OCI-LY3 (cell line): ENCODE measurements around the gene CD40.

Experiments
- H2AFZ ChIP-seq: fragments of 200-600, 300-600 bp; shearing (Covaris generic); 2 replicates; pipeline ENCODE4 v1.6.0; 2014; ENCODE audit warnings: antibody characterized with exemption, low read depth, low read length
- H3K27ac ChIP-seq: fragments of 200-600, 300-600 bp; sonication (generic); 2 replicates; pipeline ENCODE4 v1.5.1; 2014; ENCODE audit warnings: mild to moderate bottlenecking, low read length, moderate library complexity, mixed read lengths
- H3K27me3 ChIP-seq: fragments of 200-600, 300-600 bp; sonication (generic); 2 replicates; pipeline ENCODE4 v1.6.1; 2014; ENCODE audit warnings: low read depth, low read length, mixed read lengths
- H3K36me3 ChIP-seq: fragments of 200-600, 300-600 bp; sonication (generic); replicated peaks from 2 replicates; pipeline ENCODE3; 2014; ENCODE audit warnings: low read depth, low read length, mixed read lengths
- H3K4me1 ChIP-seq: fragments of 300-600, 200-600 bp; sonication (generic); 2 replicates; pipeline ENCODE4 v1.6.1; 2014; ENCODE audit warnings: low read length, mixed read lengths
- H3K4me2 ChIP-seq: fragments of 200-600, 300-600 bp; sonication (generic); 2 replicates; pipeline ENCODE4 v1.6.1; 2014; ENCODE audit warnings: low read length, mixed read lengths
- H3K4me3 ChIP-seq: fragments of 300-600, 200-600 bp; sonication (generic); 2 replicates; pipeline ENCODE4 v1.5.1; 2014; ENCODE audit warnings: antibody characterized with exemption, mild to moderate bottlenecking, low read length, moderate library complexity
- H3K79me2 ChIP-seq: fragments of 300-600, 200-600 bp; shearing (Covaris generic); 2 replicates; pipeline ENCODE4 v1.6.1; 2014; ENCODE audit warnings: mild to moderate bottlenecking, low read length, mixed read lengths
- H3K9ac ChIP-seq: fragments of 300-600, 200-600 bp; shearing (Covaris generic); 2 replicates; pipeline ENCODE4 v1.6.0; 2014; ENCODE audit warnings: mild to moderate bottlenecking, low read length, moderate library complexity
- H3K9me3 ChIP-seq: fragments of 200-600, 300-600 bp; shearing (Covaris generic); 2 replicates; pipeline ENCODE4 v1.6.1; 2014; ENCODE audit warnings: low read length, mixed read lengths; ENCODE audit not compliant: insufficient read depth
- H4K20me1 ChIP-seq: fragments of 200-600, 300-600 bp; sonication (generic); 2 replicates; pipeline ENCODE4 v1.6.1; 2016; ENCODE audit warnings: low read length, mixed read lengths; ENCODE audit not compliant: insufficient read depth
- EZH2phosphoT487 ChIP-seq: fragments of 200-600 bp; shearing (Covaris generic); IDR thresholded peaks from 2 replicates; pipeline ENCODE4 v1.6.1; 2018; ENCODE audit warnings: antibody characterized with exemption, mixed run types, low read depth
- TF ChIP-seq, protein P1 (sequence below): fragments of 200-600, 300-600 bp; sonication (generic); IDR thresholded peaks from 2 replicates; pipeline ENCODE4 v1.5.1; 2014; ENCODE audit warnings: antibody characterized with exemption, low read length, low read depth

The CD40 gene

DNA sequence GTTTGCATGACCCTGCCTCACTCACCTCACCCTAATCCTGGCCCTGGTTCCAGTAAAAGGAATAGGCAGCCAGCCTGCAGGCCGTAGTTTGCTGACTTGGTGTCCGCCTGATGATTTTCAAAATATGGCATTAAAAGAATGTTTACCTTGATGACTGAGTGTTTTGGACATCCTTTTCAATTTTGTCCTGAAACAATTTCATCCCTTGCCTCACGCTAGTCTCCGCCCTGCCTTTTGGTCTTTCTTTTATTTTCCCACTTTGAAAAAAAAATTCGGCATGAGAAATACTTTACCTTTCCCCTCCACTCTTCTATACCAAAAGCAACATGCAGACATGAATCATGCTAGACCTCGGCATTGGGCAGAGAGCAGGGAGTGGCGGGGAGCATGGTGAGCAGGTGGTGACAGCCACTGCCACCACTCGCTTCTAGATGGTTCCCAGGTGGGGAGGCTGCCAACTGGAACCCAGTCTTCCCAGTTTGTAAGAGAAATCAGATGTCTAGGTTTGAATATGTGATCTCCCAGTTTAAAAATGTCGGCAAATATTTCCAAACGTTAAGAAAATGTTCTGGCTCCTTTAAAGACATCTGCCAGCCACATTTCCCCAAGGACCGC, 9.4 kb downstream of the CD40 start:
- TF ChIP-seq, protein P1, sequence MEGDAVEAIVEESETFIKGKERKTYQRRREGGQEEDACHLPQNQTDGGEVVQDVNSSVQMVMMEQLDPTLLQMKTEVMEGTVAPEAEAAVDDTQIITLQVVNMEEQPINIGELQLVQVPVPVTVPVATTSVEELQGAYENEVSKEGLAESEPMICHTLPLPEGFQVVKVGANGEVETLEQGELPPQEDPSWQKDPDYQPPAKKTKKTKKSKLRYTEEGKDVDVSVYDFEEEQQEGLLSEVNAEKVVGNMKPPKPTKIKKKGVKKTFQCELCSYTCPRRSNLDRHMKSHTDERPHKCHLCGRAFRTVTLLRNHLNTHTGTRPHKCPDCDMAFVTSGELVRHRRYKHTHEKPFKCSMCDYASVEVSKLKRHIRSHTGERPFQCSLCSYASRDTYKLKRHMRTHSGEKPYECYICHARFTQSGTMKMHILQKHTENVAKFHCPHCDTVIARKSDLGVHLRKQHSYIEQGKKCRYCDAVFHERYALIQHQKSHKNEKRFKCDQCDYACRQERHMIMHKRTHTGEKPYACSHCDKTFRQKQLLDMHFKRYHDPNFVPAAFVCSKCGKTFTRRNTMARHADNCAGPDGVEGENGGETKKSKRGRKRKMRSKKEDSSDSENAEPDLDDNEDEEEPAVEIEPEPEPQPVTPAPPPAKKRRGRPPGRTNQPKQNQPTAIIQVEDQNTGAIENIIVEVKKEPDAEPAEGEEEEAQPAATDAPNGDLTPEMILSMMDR, result no peak
- no peak for TF ChIP-seq EZH2phosphoT487
- Histone ChIP-seq H3K4me2 (no peak overlapping the region), H2AFZ (no peak overlapping the region), H3K4me3 (no peak overlapping the region), H3K9ac (no peak overlapping the region), H3K27ac (peak overlapping the region; percentile 59; the same call in 1 of the 2 replicates), H3K27me3 (no peaks in the 10 kb centered on the region), H3K36me3 (peaks cover 61% of the 10 kb centered on the region), H3K4me1 (peaks cover 77% of the 10 kb centered on the region), H4K20me1 (peaks cover 85% of the 10 kb centered on the region), H3K9me3 (no peaks in the 10 kb centered on the region), H3K79me2 (peaks cover 37% of the 10 kb centered on the region)

DNA sequence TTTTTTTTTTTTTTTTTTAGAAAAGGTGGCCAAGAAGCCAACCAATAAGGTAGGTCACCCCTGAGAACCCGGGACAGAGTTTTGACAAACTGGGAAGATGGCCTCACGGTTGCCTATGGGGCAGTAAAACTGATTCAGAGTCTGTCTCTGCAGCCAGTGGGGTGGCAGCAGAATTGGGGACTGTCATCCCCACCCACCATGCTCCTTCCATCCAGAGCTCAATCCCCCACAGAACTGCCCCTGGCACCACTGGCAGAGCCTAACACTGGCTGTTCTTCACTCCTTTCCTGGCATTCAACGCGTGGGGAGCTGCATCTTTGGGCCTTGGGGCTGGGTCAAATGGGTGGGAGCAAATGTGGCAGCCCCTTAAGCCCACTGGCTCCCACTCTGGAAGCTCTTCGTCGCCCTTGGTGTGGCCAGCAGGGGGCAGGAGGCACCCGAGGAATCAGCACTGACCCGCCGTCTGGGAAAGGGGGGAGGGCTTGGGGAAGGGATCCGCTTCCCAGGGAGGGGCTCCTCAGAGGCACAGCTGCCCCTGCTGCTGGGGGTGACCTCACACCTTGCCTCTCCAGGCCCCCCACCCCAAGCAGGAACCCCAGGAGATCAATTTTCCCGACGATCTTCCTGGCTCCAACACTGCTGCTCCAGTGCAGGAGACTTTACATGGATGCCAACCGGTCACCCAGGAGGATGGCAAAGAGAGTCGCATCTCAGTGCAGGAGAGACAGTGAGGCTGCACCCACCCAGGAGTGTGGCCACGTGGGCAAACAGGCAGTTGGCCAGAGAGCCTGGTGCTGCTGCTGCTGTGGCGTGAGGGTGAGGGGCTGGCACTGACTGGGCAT, 10.4 kb downstream of the CD40 start:
- Histone ChIP-seq H3K4me3 (no peak overlapping the region), H3K36me3 (peaks cover 51% of the 10 kb centered on the region), H3K4me1 (peaks cover 72% of the 10 kb centered on the region), H4K20me1 (peaks cover 78% of the 10 kb centered on the region), H3K27ac (peak overlapping the region; percentile 59), H3K79me2 (peaks cover 26% of the 10 kb centered on the region), H3K4me2 (no peak overlapping the region), H3K27me3 (0 out of 2 replicates have a peak, but pooled peaks cover 3% of the 10 kb centered on the region), H3K9me3 (no peaks in the 10 kb centered on the region), H3K9ac (no peak overlapping the region), H2AFZ (no peak overlapping the region)
- TF ChIP-seq, protein P1, result peak; percentile 91
- no peak for TF ChIP-seq EZH2phosphoT487

DNA sequence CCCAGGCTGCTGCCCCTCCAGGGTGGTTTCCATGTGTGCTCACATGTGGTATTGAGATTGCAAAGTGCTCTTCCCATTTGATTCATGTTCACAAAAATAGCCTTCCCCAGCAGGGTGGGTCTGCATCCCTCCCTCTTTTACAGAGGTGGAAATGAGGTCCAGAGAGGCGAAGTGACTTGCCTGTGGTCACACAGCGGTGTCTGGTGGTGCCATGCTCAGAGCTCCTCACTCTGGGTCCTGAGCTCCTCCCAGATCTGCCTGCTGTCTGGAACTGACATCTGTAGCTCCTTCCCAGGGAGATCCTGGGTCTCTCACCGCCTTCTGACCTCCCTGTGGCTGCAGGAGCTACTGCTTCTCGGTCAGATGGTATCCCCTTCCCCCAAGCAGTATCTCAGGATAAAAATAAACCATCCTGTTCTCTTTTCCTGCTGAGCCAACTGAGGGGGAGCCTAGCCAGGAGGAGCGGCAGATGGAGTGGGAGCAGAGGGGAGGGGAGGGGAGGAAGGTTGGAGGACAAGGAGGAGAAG, 11.9 kb downstream of the CD40 start:
- peak overlapping the region; percentile 2 for H3K4me2 ChIP-seq
- H4K20me1 ChIP-seq, result peaks cover 65% of the 10 kb centered on the region
- peak overlapping the region; percentile 0; the same call in 1 of the 2 replicates for H3K9ac ChIP-seq
- no peak overlapping the region for H2AFZ ChIP-seq
- H3K4me3 ChIP-seq, result no peak overlapping the region
- H3K36me3 ChIP-seq, result peaks cover 39% of the 10 kb centered on the region
- peaks cover 14% of the 10 kb centered on the region for H3K79me2 ChIP-seq
- peaks cover 65% of the 10 kb centered on the region for H3K4me1 ChIP-seq
- peak overlapping the region; percentile 59 for H3K27ac ChIP-seq
- H3K27me3 ChIP-seq, result 0 out of 2 replicates have a peak, but pooled peaks cover 5% of the 10 kb centered on the region
- TF ChIP-seq, protein P1, result no peak
- TF ChIP-seq EZH2phosphoT487, result no peak
- no peaks in the 10 kb centered on the region for H3K9me3 ChIP-seq

DNA sequence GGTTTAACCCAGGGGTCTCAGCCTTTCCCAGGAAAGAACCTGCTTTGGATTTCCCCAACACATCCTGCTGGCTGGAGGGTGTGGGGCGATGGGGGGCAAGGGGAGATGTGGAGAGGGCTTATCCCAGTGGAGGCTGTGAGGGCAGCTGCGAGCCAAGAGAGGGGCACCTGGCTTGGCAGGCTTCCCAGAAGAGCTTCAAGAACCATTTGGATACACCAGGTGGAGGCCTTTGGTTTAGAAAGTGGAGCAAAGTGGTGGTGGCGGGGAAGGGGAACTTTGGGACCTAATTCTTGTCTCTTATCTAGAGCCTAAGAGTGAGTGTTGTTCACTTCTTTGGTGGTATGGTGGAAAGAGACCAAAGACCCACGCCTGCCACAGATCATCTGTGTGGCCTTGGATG, 12.4 kb downstream of the CD40 start:
- TF ChIP-seq, protein P1, result no peak
- no peak for TF ChIP-seq EZH2phosphoT487
- Histone ChIP-seq H3K9ac (0 out of 2 replicates have a peak overlapping the region, but pooled peaks have one; percentile 0), H3K27ac (peak overlapping the region; percentile 59), H4K20me1 (peaks cover 61% of the 10 kb centered on the region), H3K79me2 (peaks cover 12% of the 10 kb centered on the region), H3K27me3 (0 out of 2 replicates have a peak, but pooled peaks cover 6% of the 10 kb centered on the region), H3K4me1 (peaks cover 64% of the 10 kb centered on the region), H3K4me3 (no peak overlapping the region), H3K4me2 (peak overlapping the region; percentile 2; the same call in 1 of the 2 replicates), H3K36me3 (peaks cover 36% of the 10 kb centered on the region), H3K9me3 (no peaks in the 10 kb centered on the region), H2AFZ (no peak overlapping the region)
